Endothelial cell of umbilical vein (primary cell): ENCODE measurements around the gene FBP2. TPM values are rescaled to one million over a fixed set of nuclear protein-coding genes. Genes with fewer than 3 reads are reported as not detected.

ENCODE experiments used
- BruUV-seq: library from RNA; stranded (reverse); fragments of 400-500 nt; replicated peaks from 2 replicates; lab custom pipeline; 2021; lab: Mats Ljungman, UMichigan
- CTCF ChIA-PET: fragments of 300-600, 350-600 bp; sonication (Branson Sonifier 250); formaldehyde crosslinking; loops from one replicate; lab custom pipeline; 2021; ENCODE audit warnings: antibody characterized with exemption, inconsistent platforms; lab: Charles Lee
- POLR2A ChIA-PET: fragments of 300-600, 350-600 bp; sonication (Branson Sonifier 250); formaldehyde crosslinking; loops from one replicate; lab custom pipeline; 2021; ENCODE audit warnings: antibody characterized with exemption, inconsistent platforms; lab: Charles Lee
- DNase-seq: peaks from one replicate; pipeline ENCODE4 v3.0.0-alpha.2; 2011; ENCODE audit warnings: low read depth, low spot score
- FAIRE-seq: peaks from 2 replicates; lab custom pipeline; 2011; peaks lifted over from hg19 to GRCh38; lab: Jason Lieb, UNC
- H2AFZ ChIP-seq: 2 replicates; pipeline ENCODE4 v1.6.0; 2012; ENCODE audit warnings: low read depth, low read length, control low read depth, inconsistent platforms
- H3K27ac ChIP-seq: 2 replicates; pipeline ENCODE4 v1.5.1; 2011; ENCODE audit warnings: low read depth, mild to moderate bottlenecking, control low read depth, low read length, moderate library complexity; ENCODE audit not compliant: insufficient read depth
- H3K27me3 ChIP-seq, 2 experiments: 2 replicates each; pipeline versions ENCODE4 v1.6.0 to v1.6.1; 2011; ENCODE audit warnings: low read length in 2 of 2, mixed read lengths in 1 of 2; ENCODE audit not compliant: control insufficient read depth in 2 of 2, insufficient read depth in 2 of 2
- H3K36me3 ChIP-seq, 2 experiments: 2 replicates in 1 of 2; 3 replicates in 1 of 2; pipeline ENCODE4 v1.5.1; 2011; ENCODE audit warnings: low read length in 2 of 2, mild to moderate bottlenecking in 1 of 2, moderate library complexity in 1 of 2; ENCODE audit not compliant: control insufficient read depth in 2 of 2, insufficient read depth in 2 of 2; ENCODE audit errors: extremely low read depth in 1 of 2
- H3K4me1 ChIP-seq: 3 replicates; pipeline ENCODE4 v1.5.1; 2011; ENCODE audit warnings: mild to moderate bottlenecking, low read length; ENCODE audit not compliant: control insufficient read depth, insufficient read depth; ENCODE audit errors: extremely low read depth
- H3K4me2 ChIP-seq: 2 replicates; pipeline ENCODE4 v1.6.1; 2011; ENCODE audit warnings: low read length, control low read depth, mixed read lengths; ENCODE audit not compliant: insufficient read depth
- H3K4me3 ChIP-seq, 3 experiments: fragments of 200-600 bp in 1 of 3; sonication (generic), shearing (Covaris generic) in 1 of 3; replicated peaks in 1 of 3; 2 replicates each; pipeline ENCODE4 v1.5.1; 2011 to 2016; ENCODE audit warnings: control low read depth in 3 of 3, low read length in 3 of 3, mild to moderate bottlenecking in 2 of 3, inconsistent platforms in 1 of 3, low read depth in 1 of 3, moderate library complexity in 1 of 3; ENCODE audit not compliant: insufficient read depth in 1 of 3
- H3K79me2 ChIP-seq: 2 replicates; pipeline ENCODE4 v1.6.0; 2012; ENCODE audit warnings: low read length, inconsistent platforms; ENCODE audit not compliant: control insufficient read depth, insufficient read depth
- H3K9ac ChIP-seq: replicated peaks from 2 replicates; pipeline ENCODE3; 2011; ENCODE audit warnings: low read length, control low read depth; ENCODE audit not compliant: insufficient read depth; ENCODE audit errors: extremely low read depth
- H3K9me1 ChIP-seq: replicated peaks from 3 replicates; pipeline ENCODE4 v1.6.0; 2011; ENCODE audit warnings: mild to moderate bottlenecking, low read length; ENCODE audit not compliant: control insufficient read depth, insufficient read depth; ENCODE audit errors: extremely low read depth
- H3K9me3 ChIP-seq: replicated peaks from 2 replicates; pipeline ENCODE4 v1.5.1; 2012; ENCODE audit warnings: low read length, inconsistent platforms; ENCODE audit not compliant: control insufficient read depth, insufficient read depth
- H4K20me1 ChIP-seq: replicated peaks from 2 replicates; pipeline ENCODE3; 2011; ENCODE audit warnings: mild to moderate bottlenecking, low read length; ENCODE audit not compliant: control insufficient read depth, insufficient read depth; ENCODE audit errors: extremely low read depth
- CTCF ChIP-seq, 2 donors: IDR thresholded peaks; 1 replicate in 1 of 2; 2 replicates in 1 of 2; pipeline ENCODE4 v1.5.1; 2011; ENCODE audit warnings: low read length in 2 of 2, mild to moderate bottlenecking in 2 of 2, moderate library complexity in 2 of 2, control low read depth in 1 of 2, inconsistent platforms in 1 of 2, low read depth in 1 of 2; ENCODE audit not compliant: insufficient read depth in 1 of 2; ENCODE audit errors: extremely low read depth in 1 of 2
- EZH2 ChIP-seq: IDR thresholded peaks from 2 replicates; pipeline ENCODE4 v1.6.1; 2012; ENCODE audit warnings: borderline replicate concordance, low read depth, mild to moderate bottlenecking, moderate library complexity, low read length, inconsistent platforms; ENCODE audit not compliant: severe bottlenecking
- FOS ChIP-seq: IDR thresholded peaks from 2 replicates; pipeline ENCODE4 v1.6.1; 2011; ENCODE audit warnings: mild to moderate bottlenecking, low read length, moderate library complexity, borderline replicate concordance; ENCODE audit not compliant: insufficient read depth
- GATA2 ChIP-seq: IDR thresholded peaks from 2 replicates; pipeline ENCODE4 v1.7.0; 2011; ENCODE audit warnings: low read depth, mild to moderate bottlenecking, moderate library complexity, mixed read lengths, low read length; ENCODE audit not compliant: insufficient read length, insufficient read depth
- JUN ChIP-seq: IDR thresholded peaks from 2 replicates; pipeline ENCODE4 v1.6.1; 2011; ENCODE audit warnings: borderline replicate concordance, low read depth; ENCODE audit not compliant: insufficient read length, insufficient read depth
- MAX ChIP-seq: IDR thresholded peaks from 2 replicates; pipeline ENCODE4 v1.6.1; 2011; ENCODE audit not compliant: insufficient read depth, insufficient read length
- MYC ChIP-seq: IDR thresholded peaks from one replicate; pipeline ENCODE4 v1.6.1; 2011; ENCODE audit warnings: mild to moderate bottlenecking, low read depth, low read length
- POLR2A ChIP-seq: IDR thresholded peaks from 2 replicates; pipeline ENCODE4 v1.6.1; 2012; ENCODE audit warnings: low read depth, mild to moderate bottlenecking, control low read depth, low read length
- POLR2AphosphoS5 ChIP-seq: IDR thresholded peaks from 2 replicates; pipeline ENCODE4 v1.6.1; 2012; ENCODE audit warnings: low read depth, mild to moderate bottlenecking, control low read depth, low read length, moderate library complexity; ENCODE audit not compliant: insufficient read depth
- dilution Hi-C: fragments of 300-500 bp; cut with MboI; formaldehyde crosslinking; loops from one replicate; pipeline ENCODE4 v1.15.0; 2019; ENCODE audit warnings: low sequenced_read_pairs; ENCODE audit not compliant: extremely low pct_ligation_motif_present
- intact Hi-C: fragments of 100-400 bp; cut with micrococcal nuclease; formaldehyde crosslinking; loops from one replicate; pipeline ENCODE4 v1.10.0; 2022
- polyA plus RNA-seq, 4 experiments: library from polyadenylated mRNA; depleted of rRNA in 3 of 4; stranded (reverse) in 3 of 4; unstranded in 1 of 4; fragments of >200 nt; gene quantifications; 2 replicates each; pipeline versions ENCODE4 v1.2.1 to v1.2.3, GENCODE V29; 2011 to 2012; ENCODE audit warnings: missing spikeins in 1 of 4
- total RNA-seq: library from RNA; stranded (reverse); gene quantifications from 2 replicates; pipeline ENCODE4 v1.2.3, GENCODE V29; 2021

FBP2 gene
- total and polyA plus RNA-seq, 2 donors (not counting 3 experiments of a cell fraction or from before 2014, with no cell fraction given) = not detected

- ChIA-PET CTCF (no interaction called here), POLR2A (no interaction called here)
- H3K4me2 ChIP-seq = no peak overlapping the region
- no peak overlapping the region for H3K27ac ChIP-seq
- DNase-seq = no peak
- TF ChIP-seq FOS (no peak), GATA2 (no peak), MAX (no peak)
- no TSS peak for BruUV-seq
- H3K4me3 ChIP-seq = no peak overlapping the region
- dilution Hi-C loops (no loop called here), intact Hi-C loops (no loop called here)
- no peaks in the 10 kb centered on the region for H3K9me3 ChIP-seq
- no peaks in the 10 kb centered on the region for H3K27me3 ChIP-seq
- H2AFZ ChIP-seq = no peak overlapping the region
- no peaks in the 10 kb centered on the region for H3K9me1 ChIP-seq
- no peak for FAIRE-seq
- H3K4me1 ChIP-seq = no peaks in the 10 kb centered on the region
- no peak overlapping the region for H3K9ac ChIP-seq
- H4K20me1 ChIP-seq = no peaks in the 10 kb centered on the region
- no peaks in the 10 kb centered on the region for H3K36me3 ChIP-seq
- H3K79me2 ChIP-seq = no peaks in the 10 kb centered on the region
These were observed 81.7 kb downstream of the FBP2 start for GRCh38 chr9:94511955-94512265.

GRCh38 chr9:94511134-94511954 is 82.3 kb downstream of the FBP2 start:
- no peak for TF ChIP-seq POLR2AphosphoS5
- TF ChIP-seq CTCF (IDR thresholded peaks at IDR 0.05; ENCODE audit: extremely low read depth in 1 of 2, insufficient read depth in 1 of 2, low read depth in 1 of 2, low read length in 2 of 2) = no peak
- no peak for TF ChIP-seq MAX
- no peak for TF ChIP-seq FOS
- TF ChIP-seq EZH2 = no peak
- no peak for TF ChIP-seq POLR2A
- no peak for TF ChIP-seq GATA2
- TF ChIP-seq MYC = no peak
- TF ChIP-seq JUN = no peak
- FAIRE-seq = no peak
- CTCF ChIA-PET = no interaction called here

More at GRCh38 chr9:94511134-94511954, 82.3 kb downstream of the FBP2 start:
- H3K4me2 ChIP-seq = no peak overlapping the region
- no peak overlapping the region for H2AFZ ChIP-seq
- POLR2A ChIA-PET = no interaction called here
- H3K4me1 ChIP-seq = no peaks in the 10 kb centered on the region
- DNase-seq = no peak
- H3K9me3 ChIP-seq = no peaks in the 10 kb centered on the region
- no peak overlapping the region for H3K9ac ChIP-seq
- no peak overlapping the region for H3K4me3 ChIP-seq
- no peaks in the 10 kb centered on the region for H4K20me1 ChIP-seq
- no peaks in the 10 kb centered on the region for H3K36me3 ChIP-seq
- no TSS peak for BruUV-seq
- no peak overlapping the region for H3K27ac ChIP-seq
- dilution Hi-C loops = no loop called here
- H3K79me2 ChIP-seq = no peaks in the 10 kb centered on the region
- intact Hi-C loops = no loop called here
- H3K27me3 ChIP-seq = no peaks in the 10 kb centered on the region
- H3K9me1 ChIP-seq = no peaks in the 10 kb centered on the region
